Measurements from ENCODE around the gene RIPPLY1.

DNA sequence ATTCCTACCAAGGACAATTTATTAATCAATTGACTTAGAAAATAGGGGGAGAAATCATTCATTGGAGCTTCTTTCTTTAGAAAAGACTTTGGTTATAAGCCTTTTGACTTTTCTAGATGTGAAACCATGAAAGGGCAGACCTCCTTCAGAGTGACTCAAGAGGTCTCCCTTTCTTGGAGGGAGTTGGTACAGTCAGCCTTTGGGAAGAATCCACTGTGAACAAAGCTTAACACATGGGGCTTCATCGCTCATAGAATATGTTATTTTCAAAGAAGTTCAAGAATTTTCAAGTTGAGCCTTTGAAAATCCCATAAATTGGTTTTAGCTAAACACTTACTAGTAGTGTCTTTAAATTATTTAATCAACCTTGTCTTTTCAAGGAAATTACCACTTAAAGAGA is 28.0 kb downstream of the RIPPLY1 start:
- TF ChIP-seq CTCF (IDR thresholded peaks at IDR 0.05) (no peak), ZFX (IDR thresholded peaks at IDR 0.05; ENCODE audit: borderline replicate concordance) (no peak)

All from 22Rv1 (cell line).